Body of pancreas (tissue), 4 donors: ENCODE results near the gene FAM135A.

Source experiments
- CTCF ChIP-seq, 7 experiments: fragments of 450-650 bp in 4 of 7; fragments of 200-600 bp in 3 of 7; sonication (generic) in 3 of 7; IDR thresholded peaks; one replicate each; pipeline ENCODE4 v1.5.1; 2016 to 2019; ENCODE audit warnings: antibody characterized with exemption in 7 of 7
- POLR2A ChIP-seq, 3 donors: fragments of 450-650 bp; IDR thresholded peaks; one replicate each; pipeline ENCODE4 v1.6.1; 2016; ENCODE audit warnings: antibody characterized with exemption in 3 of 3, mild to moderate bottlenecking in 2 of 3

GRCh38 chr6:70563530-70563929, 150.2 kb downstream of the FAM135A start:
- no peak for TF ChIP-seq POLR2A (IDR thresholded peaks at IDR 0.05)
- TF ChIP-seq CTCF (IDR thresholded peaks at IDR 0.05), result no peak
